NCI-H2171 treated with DMSO at 0.1 percent for 48 hours (cell line): ENCODE results near the gene ASIC2.
"Not testable (repeated sequence)": the region's sequence is repeated elsewhere in the genome, so short reads cannot be mapped to it uniquely, and the experiment has no call there.

Experiments
- DNase-seq: peaks from one replicate; lab custom pipeline; 2025; lab: John Stamatoyannopoulos, UW

The ASIC2 gene

DNA sequence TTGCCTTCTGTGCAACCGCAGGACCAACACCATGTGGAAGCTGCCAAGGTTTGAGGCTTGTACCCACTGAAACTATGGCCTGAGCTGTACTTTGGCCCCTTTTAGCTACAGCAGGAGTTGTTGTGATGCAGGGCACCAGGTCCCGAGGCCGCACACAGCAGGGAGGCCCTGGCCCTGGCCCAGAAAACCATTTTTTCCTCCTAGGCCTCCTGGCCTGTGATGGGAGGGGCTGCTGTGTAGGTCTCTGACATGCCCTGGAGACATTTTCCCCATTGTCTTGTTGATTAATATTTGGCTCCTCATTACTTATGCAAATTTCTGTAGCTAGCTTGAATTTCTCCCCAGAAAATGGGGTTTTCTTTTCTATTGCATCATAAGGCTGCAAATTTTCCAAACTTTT is 311.5 kb downstream of the ASIC2 start:
- DNase-seq = not testable (repeated sequence)

DNA sequence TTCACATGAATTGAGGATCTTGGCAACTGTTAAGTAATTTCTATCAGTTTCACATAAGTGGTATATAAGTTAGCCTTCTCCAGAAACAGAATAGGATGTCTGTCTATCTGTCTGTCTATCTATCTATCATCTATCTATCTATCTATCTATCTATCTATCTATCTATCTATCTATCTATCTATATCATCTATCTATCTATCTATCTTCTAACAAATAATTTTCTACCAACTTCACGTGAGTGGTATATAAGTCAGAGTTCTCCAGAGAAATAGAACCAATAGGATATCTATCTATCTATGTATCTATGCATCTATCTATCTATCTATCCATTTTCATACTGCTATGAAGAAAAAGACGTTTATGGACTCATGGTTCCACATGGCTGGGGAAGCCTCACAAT is 312.9 kb downstream of the ASIC2 start:
- DNase-seq = no peak

DNA sequence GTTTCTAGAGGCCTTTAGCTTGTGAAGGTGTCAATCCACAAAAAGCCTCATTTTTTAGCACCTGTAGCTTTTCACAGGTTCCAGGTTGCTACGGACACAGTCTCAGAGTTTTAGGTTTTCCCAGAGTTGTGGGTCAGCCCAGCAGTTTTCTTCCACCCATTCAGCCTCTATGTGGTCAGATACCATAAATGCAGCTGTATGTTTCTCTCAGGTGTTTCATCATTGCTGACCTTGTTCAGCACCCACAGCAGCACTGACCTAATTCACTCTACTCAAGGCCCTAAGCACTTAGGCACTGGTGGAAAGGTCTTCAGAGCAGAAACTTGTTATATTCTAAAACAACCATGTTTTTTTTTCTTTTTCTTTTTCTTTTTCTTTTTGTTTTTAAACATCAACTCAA is 316.5 kb downstream of the ASIC2 start:
- DNase-seq = no peak

DNA sequence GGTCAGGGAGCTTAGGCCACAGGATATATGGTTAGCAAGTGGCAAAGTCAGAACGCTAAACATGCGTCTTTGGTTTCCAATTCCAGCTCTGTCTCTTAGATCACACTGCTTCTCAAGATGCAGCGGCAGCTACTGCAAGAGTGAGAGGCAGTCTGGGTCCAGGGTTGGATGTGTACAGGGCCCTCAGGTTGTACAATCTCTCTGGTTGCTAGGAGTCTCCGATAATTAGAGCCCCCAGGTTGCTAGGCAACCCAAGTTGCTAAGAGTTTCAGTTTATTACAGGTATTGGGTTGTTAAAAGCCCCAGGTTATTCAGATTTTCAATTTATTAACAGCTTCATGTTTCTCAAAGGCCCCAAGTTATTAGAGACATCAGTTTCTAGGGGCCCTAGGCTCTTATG is 317.0 kb downstream of the ASIC2 start:
- no peak for DNase-seq

DNA sequence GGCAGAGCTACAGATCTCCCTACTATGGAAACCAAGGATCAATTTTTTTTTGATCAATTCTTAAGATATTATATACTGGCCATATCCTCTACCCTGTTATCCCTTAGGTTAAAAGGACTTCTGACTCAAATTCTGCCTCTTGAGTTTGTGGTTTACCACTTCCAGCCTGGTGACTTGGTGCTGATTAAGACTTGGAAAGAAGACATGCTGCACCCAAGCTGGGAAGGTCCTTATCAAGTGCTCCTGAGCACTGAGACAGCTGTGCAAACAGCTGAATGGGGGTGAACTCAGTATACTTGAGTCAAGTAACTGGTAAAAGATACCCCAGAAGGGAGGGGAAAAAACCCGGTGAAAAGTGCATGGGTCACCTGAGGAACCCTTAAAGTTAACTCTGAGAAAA is 321.9 kb downstream of the ASIC2 start:
- DNase-seq = no peak

DNA sequence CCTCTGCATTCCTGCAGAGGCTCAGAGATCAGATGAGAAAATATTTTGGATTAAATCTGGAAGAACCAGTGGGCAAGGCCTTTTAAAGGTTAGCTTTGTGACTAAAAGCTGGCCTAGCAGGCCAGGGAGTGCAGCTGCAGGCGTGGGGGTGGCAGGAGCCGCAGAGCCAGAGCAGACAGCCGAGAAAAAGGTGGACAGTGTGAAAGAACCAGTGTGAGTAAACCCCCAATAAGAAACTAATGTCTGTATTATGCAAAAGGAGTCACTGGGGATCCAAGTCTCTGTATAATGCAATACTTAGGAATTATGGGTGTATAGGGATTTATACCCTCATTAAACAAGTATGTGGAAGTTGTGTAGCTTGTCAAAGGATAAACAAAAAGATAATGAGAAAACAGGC is 322.8 kb downstream of the ASIC2 start:
- DNase-seq = no peak

DNA sequence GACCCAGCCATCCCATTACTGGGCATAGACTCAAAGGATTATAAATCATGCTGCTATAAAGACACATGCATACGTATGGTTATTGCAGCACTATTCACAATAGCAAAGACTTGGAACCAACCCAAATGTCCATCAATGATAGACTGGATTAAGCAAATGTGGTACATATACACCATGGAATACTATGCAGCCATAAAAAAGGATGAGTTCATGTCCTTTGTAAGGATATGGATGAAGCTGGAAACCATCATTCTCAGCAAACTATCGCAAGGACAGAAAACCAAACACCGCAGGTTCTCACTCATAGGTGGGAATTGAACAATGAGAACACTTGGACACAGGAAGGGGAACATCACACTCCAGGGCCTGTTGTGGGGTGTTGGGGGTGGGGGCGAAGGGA is 323.9 kb downstream of the ASIC2 start:
- DNase-seq = not testable (repeated sequence)

DNA sequence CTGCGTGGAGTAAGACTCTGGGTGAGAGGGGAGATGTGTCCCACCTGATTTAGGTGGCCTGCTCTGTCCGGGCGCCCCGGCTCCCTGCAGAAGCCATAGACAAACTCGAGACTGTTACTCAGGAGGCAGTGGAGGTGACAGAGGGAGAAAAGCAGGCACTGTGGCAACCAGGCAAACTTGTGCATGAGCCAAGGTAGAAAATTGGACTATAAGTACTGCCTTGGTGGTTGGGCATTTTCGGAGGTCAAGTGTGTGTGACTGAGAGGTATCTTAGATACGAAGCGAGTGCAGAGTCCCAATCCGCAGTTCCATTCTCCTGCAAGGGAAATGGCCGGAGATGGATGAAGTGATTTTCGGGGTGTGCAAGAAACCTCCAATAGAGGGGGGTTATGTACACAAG is 328.6 kb downstream of the ASIC2 start:
- no peak for DNase-seq
